Activated B cell treated with CpG ODN at 0.5 μM for 24 hours (primary cell): ENCODE results near the gene FBXW8. TPM values are rescaled to one million over a fixed set of nuclear protein-coding genes. Genes with fewer than 3 reads are reported as not detected.

Experiments used
- ATAC-seq: fragments of 200-7000 bp; cut with Tn5 transposase; one replicate; pipeline ENCODE4 v1.10.0; 2021; ENCODE audit warnings: low read depth, mild to moderate bottlenecking, moderate library complexity
- CTCF ChIA-PET: fragments of 350-600 bp; sonication (Branson Sonifier 250); formaldehyde crosslinking; loops from one replicate; lab custom pipeline; 2021; ENCODE audit warnings: antibody characterized with exemption; lab: Charles Lee
- POLR2A ChIA-PET: fragments of 350-600 bp; sonication (Branson Sonifier 250); formaldehyde crosslinking; loops from one replicate; lab custom pipeline; 2021; ENCODE audit warnings: antibody characterized with exemption; lab: Charles Lee
- DNase-seq: peaks from one replicate; pipeline ENCODE4 v3.0.0; 2022
- H3K27ac Mint-ChIP-seq: one replicate; pipeline ENCODE4 v1.8.0; 2020; ENCODE audit warnings: mixed read lengths
- H3K27me3 Mint-ChIP-seq: one replicate; pipeline ENCODE4 v1.8.0; 2021; ENCODE audit warnings: mixed read lengths
- H3K36me3 Mint-ChIP-seq: one replicate; pipeline ENCODE4 v1.8.0; 2021; ENCODE audit warnings: low read depth, mixed read lengths
- H3K4me1 Mint-ChIP-seq: one replicate; pipeline ENCODE4 v1.8.0; 2021; ENCODE audit warnings: mixed read lengths
- H3K4me3 Mint-ChIP-seq: one replicate; pipeline ENCODE4 v1.8.0; 2020; ENCODE audit warnings: mild to moderate bottlenecking, mixed read lengths
- H3K9me3 Mint-ChIP-seq: one replicate; pipeline ENCODE4 v1.8.0; 2020; ENCODE audit warnings: mixed read lengths
- CTCF ChIP-seq: fragments of 200-600 bp; IDR thresholded peaks from one replicate; pipeline ENCODE4 v1.8.0; 2022; ENCODE audit warnings: antibody characterized with exemption, mild to moderate bottlenecking
- intact Hi-C: fragments of 100-400 bp; cut with micrococcal nuclease; formaldehyde crosslinking; loops from one replicate; pipeline ENCODE4 v1.15.1; 2024
- total RNA-seq: library from RNA; stranded (reverse); gene quantifications from 2 replicates; pipeline ENCODE4 v1.2.3, GENCODE V29; 2022

Gene FBXW8
- total RNA-seq, 1 donor from 2014 or later: 17.6 TPM

- no peaks in the 10 kb centered on the region for H3K9me3 Mint-ChIP-seq
- ChIA-PET CTCF (no interaction called here), POLR2A (no interaction called here)
- no peak overlapping the region for H3K4me3 Mint-ChIP-seq
- no peaks in the 10 kb centered on the region for H3K4me1 Mint-ChIP-seq
- DNase-seq: no peak
- H3K36me3 Mint-ChIP-seq: peaks cover 74% of the 10 kb centered on the region
- no peak overlapping the region for H3K27ac Mint-ChIP-seq
- intact Hi-C loops: no loop called here
- no peaks in the 10 kb centered on the region for H3K27me3 Mint-ChIP-seq
- no peak for ATAC-seq
- no peak for TF ChIP-seq CTCF
Observed at GRCh38 chr12:117006333-117006732, 95.6 kb downstream of the FBXW8 start.

DNA sequence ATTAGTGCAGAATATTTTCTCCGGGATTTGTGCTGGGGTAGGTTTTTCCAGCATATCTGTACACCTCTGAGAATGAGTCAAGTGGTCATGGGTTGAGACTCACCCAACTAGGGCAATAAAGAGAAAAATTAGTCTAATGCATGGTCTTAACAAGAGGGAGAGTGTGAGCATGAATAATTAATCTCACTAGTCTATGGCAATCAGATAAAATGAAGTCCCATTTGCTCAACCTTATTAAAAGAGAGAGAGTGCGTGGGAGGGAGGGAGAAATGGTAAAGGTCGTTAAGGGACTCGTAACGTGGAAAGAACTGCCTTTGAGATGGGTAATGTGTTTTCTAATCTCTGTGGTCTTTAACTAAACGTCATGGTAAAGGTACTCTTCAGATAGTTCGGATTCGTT, 96.8 kb downstream of the FBXW8 start:
- Mint-ChIP-seq H3K9me3 (no peaks in the 10 kb centered on the region), H3K4me1 (no peaks in the 10 kb centered on the region), H3K4me3 (no peak overlapping the region), H3K36me3 (peaks cover 77% of the 10 kb centered on the region), H3K27ac (no peak overlapping the region), H3K27me3 (no peaks in the 10 kb centered on the region)
- no peak for TF ChIP-seq CTCF
- ChIA-PET CTCF (no interaction called here), POLR2A (no interaction called here)
- ATAC-seq (no peak), DNase-seq (no peak)
- intact Hi-C loops: no loop called here

DNA sequence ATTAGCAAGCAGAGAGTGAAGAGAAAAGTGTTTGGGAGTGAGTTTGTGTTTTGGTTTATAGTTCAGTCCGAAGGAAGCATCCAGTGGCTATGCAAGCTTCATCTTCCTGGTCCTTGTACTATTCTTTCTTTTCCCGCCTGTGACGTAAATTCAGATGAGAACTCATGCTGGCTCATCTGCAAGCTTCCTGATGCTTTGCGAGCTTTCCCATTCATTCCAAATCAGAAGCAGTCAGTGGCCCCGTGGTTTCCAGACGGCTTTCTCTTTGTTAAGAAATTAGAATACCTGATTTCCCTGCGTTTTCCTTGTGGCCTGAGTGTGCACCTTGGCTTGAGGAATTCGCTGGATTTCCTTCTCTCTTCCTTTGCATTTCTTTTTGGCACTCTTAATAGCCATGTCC, 99.0 kb downstream of the FBXW8 start:
- Mint-ChIP-seq H3K4me1 (no peaks in the 10 kb centered on the region), H3K4me3 (no peak overlapping the region), H3K27ac (no peak overlapping the region), H3K9me3 (peaks cover 8% of the 10 kb centered on the region), H3K36me3 (peaks cover 78% of the 10 kb centered on the region), H3K27me3 (no peaks in the 10 kb centered on the region)
- CTCF ChIA-PET: interaction anchor here (1.3 kb wide), 1 partner anchor 13 kb away, joined by 4 read pairs; no protein-coding TSS in a partner anchor
- intact Hi-C loops: no loop called here
- no peak for TF ChIP-seq CTCF
- DNase-seq (no peak), ATAC-seq (no peak)
- POLR2A ChIA-PET: no interaction called here

- ChIA-PET POLR2A (no interaction called here), CTCF (interaction anchor here (1.3 kb wide), 1 partner anchor 12 kb away, joined by 4 read pairs; no protein-coding TSS in a partner anchor)
- ATAC-seq (no peak), DNase-seq (no peak)
- H3K9me3 Mint-ChIP-seq: peaks cover 14% of the 10 kb centered on the region
- H3K27me3 Mint-ChIP-seq: no peaks in the 10 kb centered on the region
- TF ChIP-seq CTCF: no peak
- intact Hi-C loops: no loop called here
- no peak overlapping the region for H3K27ac Mint-ChIP-seq
- no peaks in the 10 kb centered on the region for H3K4me1 Mint-ChIP-seq
- H3K4me3 Mint-ChIP-seq: no peak overlapping the region
- H3K36me3 Mint-ChIP-seq: peaks cover 78% of the 10 kb centered on the region
Observed at GRCh38 chr12:117010693-117011451, 100.1 kb downstream of the FBXW8 start.

- Mint-ChIP-seq H3K27ac (no peak overlapping the region), H3K9me3 (peaks cover 14% of the 10 kb centered on the region), H3K36me3 (peaks cover 80% of the 10 kb centered on the region), H3K27me3 (no peaks in the 10 kb centered on the region), H3K4me3 (no peak overlapping the region), H3K4me1 (no peaks in the 10 kb centered on the region)
- ChIA-PET POLR2A (interaction anchor here (0.6 kb wide), 1 partner anchor 93 kb away, joined by 7 read pairs; no protein-coding TSS in a partner anchor), CTCF (no interaction called here)
- ATAC-seq (no peak), DNase-seq (no peak)
- intact Hi-C loops: no loop called here
- no peak for TF ChIP-seq CTCF
Observed at GRCh38 chr12:117011988-117012805, 101.4 kb downstream of the FBXW8 start.
